Neural cell (in vitro differentiated cells): Measurements from ENCODE around the gene RELCH. TPM values are rescaled to one million over a fixed set of nuclear protein-coding genes. Genes with fewer than 3 reads are reported as not detected.

Source experiments
- H2AFZ ChIP-seq: fragments of 200-600, 300-800 bp; sonication (generic), shearing (Covaris generic); 2 replicates; pipeline ENCODE4 v1.6.0; 2014; ENCODE audit warnings: low read depth, mild to moderate bottlenecking, antibody characterized with exemption, low read length, moderate library complexity
- H3F3A ChIP-seq: fragments of 200-600 bp; shearing (Covaris generic); 2 replicates; pipeline ENCODE4 v1.6.1; 2016; ENCODE audit warnings: mild to moderate bottlenecking, moderate library complexity, mixed read lengths, antibody characterized with exemption, low read length; ENCODE audit not compliant: insufficient read depth, poor library complexity, severe bottlenecking
- H3K27ac ChIP-seq: fragments of 200-600, 300-800 bp; sonication (generic), shearing (Covaris generic); 2 replicates; pipeline ENCODE4 v1.5.1; 2014; ENCODE audit warnings: mild to moderate bottlenecking, low read length, moderate library complexity
- H3K27me3 ChIP-seq: fragments of 300-800, 200-600 bp; sonication (generic), shearing (Covaris generic); 2 replicates; pipeline ENCODE4 v1.6.0; 2014; ENCODE audit warnings: mild to moderate bottlenecking, low read depth, low read length, moderate library complexity; ENCODE audit not compliant: insufficient read depth
- H3K36me3 ChIP-seq: fragments of 300-800, 200-600 bp; sonication (generic), shearing (Covaris generic); 2 replicates; pipeline ENCODE4 v1.5.1; 2014; ENCODE audit warnings: mild to moderate bottlenecking, antibody characterized with exemption, low read length, moderate library complexity; ENCODE audit not compliant: insufficient read depth
- H3K4me2 ChIP-seq: fragments of 300-800, 200-600 bp; sonication (generic), shearing (Covaris generic); 2 replicates; pipeline ENCODE4 v1.6.0; 2014; ENCODE audit warnings: mild to moderate bottlenecking, low read length
- H3K4me3 ChIP-seq: fragments of 300-800, 200-600 bp; sonication (generic), shearing (Covaris generic); 2 replicates; pipeline ENCODE4 v1.5.1; 2014; ENCODE audit warnings: mild to moderate bottlenecking, low read length, moderate library complexity
- H3K79me2 ChIP-seq: fragments of 200-600 bp; shearing (Covaris generic); replicated peaks from 2 replicates; pipeline ENCODE4 v1.6.0; 2014; ENCODE audit warnings: mild to moderate bottlenecking, low read length, moderate library complexity; ENCODE audit not compliant: insufficient read depth
- H3K9ac ChIP-seq: fragments of 300-800, 200-600 bp; sonication (generic), shearing (Covaris generic); 2 replicates; pipeline ENCODE4 v1.6.1; 2016; ENCODE audit warnings: mild to moderate bottlenecking, low read length, mixed read lengths
- H3K9me2 ChIP-seq: fragments of 200-600 bp; shearing (Covaris generic); 2 replicates; pipeline ENCODE4 v1.6.1; 2016; ENCODE audit warnings: mild to moderate bottlenecking, low read length, mixed read lengths; ENCODE audit not compliant: insufficient read depth
- H3K9me3 ChIP-seq: fragments of 200-600, 300-800 bp; sonication (generic), shearing (Covaris generic); 2 replicates; pipeline ENCODE4 v1.6.1; 2016; ENCODE audit warnings: mild to moderate bottlenecking, mixed run types, low read length, moderate library complexity, mixed read lengths
- H4K20me1 ChIP-seq: fragments of 200-600 bp; shearing (Covaris generic); 2 replicates; pipeline ENCODE4 v1.6.1; 2016; ENCODE audit warnings: mild to moderate bottlenecking, mixed run types; ENCODE audit not compliant: insufficient read depth
- CTCF ChIP-seq: fragments of 450-650 bp; IDR thresholded peaks from 2 replicates; pipeline ENCODE4 v1.5.1; 2014; ENCODE audit warnings: antibody characterized with exemption, mild to moderate bottlenecking, moderate library complexity; ENCODE audit not compliant: poor library complexity, severe bottlenecking
- EP300 ChIP-seq: fragments of 450-650 bp; conservative IDR thresholded peaks from 2 replicates; pipeline ENCODE4 v1.6.1; 2014; ENCODE audit warnings: antibody characterized with exemption, mild to moderate bottlenecking, moderate library complexity; ENCODE audit not compliant: poor library complexity, severe bottlenecking
- EZH2 ChIP-seq: fragments of 200-600, 300-800 bp; shearing (Covaris generic), sonication (generic); IDR thresholded peaks from 2 replicates; pipeline ENCODE4 v1.6.1; 2014; ENCODE audit warnings: antibody characterized with exemption, low read length, borderline replicate concordance, mild to moderate bottlenecking; ENCODE audit not compliant: insufficient read depth, poor library complexity, severe bottlenecking
- MXI1 ChIP-seq: fragments of 450-650 bp; conservative IDR thresholded peaks from 2 replicates; pipeline ENCODE4 v1.6.1; 2014; ENCODE audit warnings: antibody characterized with exemption, mild to moderate bottlenecking; ENCODE audit not compliant: poor library complexity, severe bottlenecking
- POLR2AphosphoS5 ChIP-seq: IDR thresholded peaks from 2 replicates; pipeline ENCODE4 v1.6.1; 2012
- RAD21 ChIP-seq: fragments of 450-650 bp; conservative IDR thresholded peaks from 2 replicates; pipeline ENCODE4 v1.6.1; 2014; ENCODE audit warnings: antibody characterized with exemption, mild to moderate bottlenecking, moderate library complexity
- REST ChIP-seq: IDR thresholded peaks from 2 replicates; pipeline ENCODE4 v1.6.1; 2012; ENCODE audit warnings: borderline replicate concordance
- SMC3 ChIP-seq: fragments of 450-650 bp; conservative IDR thresholded peaks from 2 replicates; pipeline ENCODE4 v1.6.1; 2014; ENCODE audit warnings: antibody characterized with exemption, mild to moderate bottlenecking, moderate library complexity; ENCODE audit not compliant: poor library complexity
- TAF1 ChIP-seq: IDR thresholded peaks from 2 replicates; pipeline ENCODE4 v1.6.1; 2012; ENCODE audit warnings: low read depth
- polyA plus RNA-seq: library from polyadenylated mRNA; depleted of rRNA; stranded (reverse); fragments of >200 nt; gene quantifications from 2 replicates; pipeline ENCODE4 v1.2.3, GENCODE V29; 2014

RELCH gene
- polyA plus RNA-seq, 1 donor from 2014 or later = 80.2 TPM

GRCh38 chr18:62264984-62265383 lies 77.9 kb downstream of the RELCH start:
- H3K4me3 ChIP-seq = no peak overlapping the region
- no peaks in the 10 kb centered on the region for H3K9me3 ChIP-seq
- no peaks in the 10 kb centered on the region for H3F3A ChIP-seq
- no peaks in the 10 kb centered on the region for H3K9me2 ChIP-seq
- no peaks in the 10 kb centered on the region for H3K27me3 ChIP-seq
- H3K79me2 ChIP-seq = no peaks in the 10 kb centered on the region
- TF ChIP-seq SMC3 (no peak), TAF1 (no peak), MXI1 (no peak), REST (no peak), RAD21 (no peak), CTCF (no peak), EZH2 (no peak), EP300 (no peak), POLR2AphosphoS5 (no peak)
- H4K20me1 ChIP-seq = no peaks in the 10 kb centered on the region
- H3K4me2 ChIP-seq = no peak overlapping the region
- H3K36me3 ChIP-seq = peaks cover 17% of the 10 kb centered on the region
- H3K27ac ChIP-seq = no peak overlapping the region
- H2AFZ ChIP-seq = no peak overlapping the region
- no peak overlapping the region for H3K9ac ChIP-seq

- H3K27ac ChIP-seq = no peak overlapping the region
- H3K79me2 ChIP-seq = no peaks in the 10 kb centered on the region
- H3F3A ChIP-seq = no peaks in the 10 kb centered on the region
- H3K27me3 ChIP-seq = no peaks in the 10 kb centered on the region
- H3K36me3 ChIP-seq = peaks cover 6% of the 10 kb centered on the region
- H3K4me3 ChIP-seq = no peak overlapping the region
- no peak for TF ChIP-seq MXI1
- no peak for TF ChIP-seq SMC3
- no peak for TF ChIP-seq POLR2AphosphoS5
- TF ChIP-seq TAF1 = no peak
- no peak for TF ChIP-seq REST
- no peak for TF ChIP-seq CTCF
- no peak for TF ChIP-seq EP300
- TF ChIP-seq EZH2 = no peak
- H3K4me2 ChIP-seq = no peak overlapping the region
- no peaks in the 10 kb centered on the region for H3K9me3 ChIP-seq
- H4K20me1 ChIP-seq = no peaks in the 10 kb centered on the region
- no peak overlapping the region for H2AFZ ChIP-seq
- H3K9me2 ChIP-seq = no peaks in the 10 kb centered on the region
- H3K9ac ChIP-seq = no peak overlapping the region
These were observed 90.0 kb downstream of the RELCH start for GRCh38 chr18:62277045-62277444.
